ENCODE data around the gene TCTN1. TPM values are rescaled to one million over a fixed set of nuclear protein-coding genes. Genes with fewer than 3 reads are reported as not detected.

Gene TCTN1
- total RNA-seq, 2 experiments from 2014 or later: 5.0 to 5.5 TPM

DNA sequence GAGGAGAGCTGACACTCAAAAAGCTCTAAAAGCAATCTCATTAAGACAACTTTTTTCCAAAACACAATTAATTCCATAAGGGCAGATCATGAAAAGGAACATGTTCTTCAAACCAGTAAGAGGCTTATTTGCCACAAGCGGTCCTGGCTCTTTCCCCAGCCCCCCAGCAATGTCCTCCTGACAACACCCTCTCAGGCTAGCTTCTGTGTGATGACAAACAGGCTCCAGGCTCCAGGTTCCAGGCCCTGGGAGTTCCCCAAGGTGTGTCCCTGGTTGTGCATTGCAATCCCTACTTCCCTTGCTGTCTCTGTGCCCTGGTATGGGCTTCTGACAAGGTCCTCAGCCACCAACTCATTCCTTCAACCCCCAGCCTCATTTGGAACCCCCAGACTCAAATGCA is 66.1 kb downstream of the TCTN1 start:
- Histone ChIP-seq H3K36me3 (ENCODE audit: insufficient read depth, low read length) (no peaks in the 10 kb centered on the region), H3K27ac (ENCODE audit: low read depth in 1 of 2, low read length in 2 of 2) (no peak overlapping the region), H3K4me3 (ENCODE audit: low read length) (no peak overlapping the region), H3K9me3 (ENCODE audit: control insufficient read depth in 1 of 2, insufficient read depth in 1 of 2, low read length in 2 of 2) (peaks cover 1 to 8% of the 10 kb centered on the region in 2 experiments), H3K27me3 (ENCODE audit: control insufficient read depth in 1 of 2, insufficient read depth in 2 of 2, low read length in 2 of 2) (no peaks in the 10 kb centered on the region), H3K4me1 (ENCODE audit: insufficient read depth, low read length) (peaks cover 31% of the 10 kb centered on the region)
- DNase-seq (no peak), ATAC-seq (ENCODE audit: poor library complexity) (no peak)
- Mint-ChIP-seq H3K4me3 (no peak overlapping the region), H3K27ac (no peak overlapping the region), H3K27me3 (no peaks in the 10 kb centered on the region), H3K9me3 (no peaks in the 10 kb centered on the region), H3K4me1 (ENCODE audit: low read depth) (peaks cover 36% of the 10 kb centered on the region), H3K36me3 (ENCODE audit: low read depth) (peaks cover 28% of the 10 kb centered on the region)
- intact Hi-C loops (cut with DNase I, micrococcal nuclease): no loop called here
- ChIA-PET CTCF (no interaction called here), POLR2A (interaction anchor here (1.4 kb wide), 1 partner anchor 10 kb away, joined by 4 read pairs; no protein-coding TSS in a partner anchor)
- TF ChIP-seq, protein P1, sequence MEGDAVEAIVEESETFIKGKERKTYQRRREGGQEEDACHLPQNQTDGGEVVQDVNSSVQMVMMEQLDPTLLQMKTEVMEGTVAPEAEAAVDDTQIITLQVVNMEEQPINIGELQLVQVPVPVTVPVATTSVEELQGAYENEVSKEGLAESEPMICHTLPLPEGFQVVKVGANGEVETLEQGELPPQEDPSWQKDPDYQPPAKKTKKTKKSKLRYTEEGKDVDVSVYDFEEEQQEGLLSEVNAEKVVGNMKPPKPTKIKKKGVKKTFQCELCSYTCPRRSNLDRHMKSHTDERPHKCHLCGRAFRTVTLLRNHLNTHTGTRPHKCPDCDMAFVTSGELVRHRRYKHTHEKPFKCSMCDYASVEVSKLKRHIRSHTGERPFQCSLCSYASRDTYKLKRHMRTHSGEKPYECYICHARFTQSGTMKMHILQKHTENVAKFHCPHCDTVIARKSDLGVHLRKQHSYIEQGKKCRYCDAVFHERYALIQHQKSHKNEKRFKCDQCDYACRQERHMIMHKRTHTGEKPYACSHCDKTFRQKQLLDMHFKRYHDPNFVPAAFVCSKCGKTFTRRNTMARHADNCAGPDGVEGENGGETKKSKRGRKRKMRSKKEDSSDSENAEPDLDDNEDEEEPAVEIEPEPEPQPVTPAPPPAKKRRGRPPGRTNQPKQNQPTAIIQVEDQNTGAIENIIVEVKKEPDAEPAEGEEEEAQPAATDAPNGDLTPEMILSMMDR (IDR thresholded peaks at IDR 0.05): no peak

DNA sequence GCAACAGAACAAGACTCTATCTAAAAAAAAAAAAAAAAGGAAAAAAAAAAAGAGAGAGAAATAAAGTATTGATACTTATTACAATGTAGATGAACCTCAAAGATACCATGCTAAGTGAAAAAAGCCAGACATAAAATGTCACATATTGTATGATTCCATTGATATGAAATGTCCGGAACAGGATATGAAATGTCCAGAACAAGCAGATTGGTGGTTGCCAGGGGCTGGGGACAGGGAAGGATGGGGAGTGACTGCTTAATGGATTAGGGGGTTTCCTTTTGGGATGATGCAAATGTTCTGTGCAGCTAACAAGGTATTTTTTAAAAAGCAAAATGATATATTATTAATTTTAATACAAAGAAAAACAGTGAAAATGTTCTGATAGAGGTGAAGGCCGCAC is 70.0 kb downstream of the TCTN1 start:
- no peaks in the 10 kb centered on the region for H3K27me3 ChIP-seq (ENCODE audit: control insufficient read depth in 1 of 2, insufficient read depth in 2 of 2, low read length in 2 of 2)
- peaks cover 25% of the 10 kb centered on the region for H3K4me1 ChIP-seq (ENCODE audit: insufficient read depth, low read length)
- no peak overlapping the region for H3K27ac ChIP-seq (ENCODE audit: low read depth in 1 of 2, low read length in 2 of 2)
- intact Hi-C loops (cut with DNase I, micrococcal nuclease): no loop called here
- ATAC-seq (ENCODE audit: poor library complexity): no peak
- peaks cover 3% of the 10 kb centered on the region for H3K36me3 ChIP-seq (ENCODE audit: insufficient read depth, low read length)
- H3K4me3 Mint-ChIP-seq: no peak overlapping the region
- TF ChIP-seq, protein P1 (IDR thresholded peaks at IDR 0.05): no peak
- H3K9me3 Mint-ChIP-seq: no peaks in the 10 kb centered on the region
- ChIA-PET CTCF (no interaction called here), POLR2A (no interaction called here)
- H3K36me3 Mint-ChIP-seq (ENCODE audit: low read depth): peaks cover 39% of the 10 kb centered on the region
- no peaks in the 10 kb centered on the region for H3K27me3 Mint-ChIP-seq
- peaks cover 41% of the 10 kb centered on the region for H3K4me1 Mint-ChIP-seq (ENCODE audit: low read depth)
- no peak for DNase-seq
- no peak overlapping the region for H3K4me3 ChIP-seq (ENCODE audit: low read length)
- no peaks in the 10 kb centered on the region for H3K9me3 ChIP-seq (ENCODE audit: control insufficient read depth in 1 of 2, insufficient read depth in 1 of 2, low read length in 2 of 2)
- H3K27ac Mint-ChIP-seq: no peak overlapping the region

DNA sequence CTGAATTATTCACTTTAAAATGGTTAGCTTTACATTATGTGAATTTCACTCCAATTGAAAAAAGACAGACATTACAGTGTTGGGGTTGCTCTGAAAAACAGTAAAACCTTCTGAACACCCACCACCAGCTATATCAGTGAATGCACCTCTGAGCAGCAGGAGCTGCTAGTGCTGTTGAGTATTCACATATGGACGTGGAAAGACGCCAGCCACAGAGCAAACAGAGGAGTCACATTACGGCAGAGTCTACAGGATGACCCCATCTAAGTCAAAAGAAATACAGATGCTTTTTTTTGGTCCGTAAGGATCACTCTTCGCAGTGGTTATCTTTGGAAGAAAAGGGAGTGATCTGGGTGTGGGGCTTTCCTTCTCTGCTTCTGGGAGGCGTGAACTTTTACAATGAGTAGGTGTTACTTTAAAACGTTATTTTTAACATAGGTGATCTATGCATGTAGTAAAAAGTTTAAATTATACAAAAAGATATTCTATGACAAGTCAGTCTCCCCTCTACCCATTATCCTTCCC is 70.4 kb downstream of the TCTN1 start:
- H3K4me1 ChIP-seq (ENCODE audit: insufficient read depth, low read length): peaks cover 21% of the 10 kb centered on the region
- POLR2A ChIA-PET: no interaction called here
- intact Hi-C loops (cut with DNase I, micrococcal nuclease): no loop called here
- ATAC-seq (ENCODE audit: poor library complexity) (no peak), DNase-seq (no peak)
- no peaks in the 10 kb centered on the region for H3K27me3 Mint-ChIP-seq
- TF ChIP-seq, protein P1 (IDR thresholded peaks at IDR 0.05): no peak
- no peaks in the 10 kb centered on the region for H3K9me3 Mint-ChIP-seq
- no peak overlapping the region for H3K4me3 ChIP-seq (ENCODE audit: low read length)
- H3K36me3 ChIP-seq (ENCODE audit: insufficient read depth, low read length): peaks cover 3% of the 10 kb centered on the region
- no peaks in the 10 kb centered on the region for H3K27me3 ChIP-seq (ENCODE audit: control insufficient read depth in 1 of 2, insufficient read depth in 2 of 2, low read length in 2 of 2)
- H3K4me1 Mint-ChIP-seq (ENCODE audit: low read depth): peaks cover 42% of the 10 kb centered on the region
- H3K9me3 ChIP-seq (ENCODE audit: control insufficient read depth in 1 of 2, insufficient read depth in 1 of 2, low read length in 2 of 2): no peaks in the 10 kb centered on the region
- H3K36me3 Mint-ChIP-seq (ENCODE audit: low read depth): peaks cover 39% of the 10 kb centered on the region
- no peak overlapping the region for H3K4me3 Mint-ChIP-seq
- H3K27ac Mint-ChIP-seq: no peak overlapping the region
- CTCF ChIA-PET: no interaction called here
- no peak overlapping the region for H3K27ac ChIP-seq (ENCODE audit: low read depth in 1 of 2, low read length in 2 of 2)
